NCI-H1436 (cell line): ENCODE measurements around the gene MITF.

Experiments used
- DNase-seq: peaks from one replicate; lab custom pipeline; 2025; lab: John Stamatoyannopoulos, UW

MITF gene

GRCh38 chr3:69838217-69838616 is 99.0 kb downstream of the MITF start:
- DNase-seq, result no peak

DNA sequence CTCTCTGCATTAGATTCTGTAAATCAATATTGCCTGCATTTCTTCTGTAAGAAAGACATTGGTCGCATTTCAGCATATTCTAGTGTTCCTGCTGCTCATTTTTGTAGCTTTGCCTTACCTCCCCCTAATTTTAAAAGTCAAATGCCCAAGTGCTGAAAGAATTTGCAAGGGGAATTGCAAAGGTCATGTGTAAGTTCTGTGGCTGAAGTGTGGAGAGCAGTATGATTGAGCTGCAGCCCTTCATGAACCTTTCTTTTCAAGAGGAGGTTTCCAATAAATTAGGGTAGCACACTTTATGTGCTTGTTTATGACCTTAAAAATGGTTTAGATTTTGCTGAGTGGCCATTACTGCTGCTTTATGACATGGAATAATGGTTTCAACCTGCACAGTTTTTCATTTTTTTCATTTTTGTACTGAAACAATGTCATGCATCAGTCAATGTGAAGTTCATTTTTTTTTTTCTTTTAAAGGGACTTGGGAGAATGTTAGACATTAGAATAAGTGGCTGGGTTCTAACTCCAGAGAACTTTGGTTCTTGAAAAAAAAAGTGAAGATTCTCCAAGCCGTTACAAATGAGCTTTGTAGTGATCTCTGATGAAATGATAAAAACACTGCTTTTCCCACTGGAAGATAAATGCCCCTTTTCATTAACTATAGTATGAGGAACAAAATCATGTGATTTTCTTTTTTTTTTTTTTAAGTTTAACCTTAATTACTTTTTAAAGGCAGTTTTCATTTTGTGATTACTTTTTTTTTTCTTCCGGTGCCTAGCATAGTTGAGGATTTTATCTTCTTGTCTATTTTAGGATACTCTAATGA is 99.6 kb downstream of the MITF start:
- DNase-seq, result no peak

GRCh38 chr3:69842351-69842750 is 103.1 kb downstream of the MITF start:
- DNase-seq, result no peak

DNA sequence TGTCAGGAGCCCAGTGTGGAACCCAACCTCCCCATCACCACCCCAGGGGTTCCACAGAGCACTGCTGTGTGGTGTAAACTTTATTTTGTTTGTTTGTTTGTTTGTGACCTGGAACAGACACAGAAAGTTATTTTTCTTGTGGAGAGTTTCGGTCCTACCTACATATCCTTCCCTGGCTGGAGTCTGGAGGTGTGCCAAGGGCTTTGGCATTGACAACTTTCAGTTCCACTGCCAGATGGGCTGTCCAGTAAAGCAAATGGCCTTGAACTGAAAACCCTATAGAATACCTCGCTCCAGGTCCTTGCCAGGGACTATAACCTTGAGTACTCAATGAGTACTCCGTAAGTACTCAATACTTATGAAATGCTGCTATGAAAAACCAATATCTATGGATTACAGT is 103.5 kb downstream of the MITF start:
- no peak for DNase-seq

- no peak for DNase-seq
These were observed 105.4 kb downstream of the MITF start for GRCh38 chr3:69844706-69845105.

GRCh38 chr3:69847303-69847702 is 108.0 kb downstream of the MITF start:
- no peak for DNase-seq

- DNase-seq, result no peak
These were observed 108.8 kb downstream of the MITF start for GRCh38 chr3:69848113-69848512.

- no peak for DNase-seq
These were observed 111.6 kb downstream of the MITF start for GRCh38 chr3:69850849-69851248.

- DNase-seq, result no peak
These were observed 113.8 kb downstream of the MITF start for GRCh38 chr3:69853027-69853426.

- no peak for DNase-seq
These were observed 116.3 kb downstream of the MITF start for GRCh38 chr3:69855436-69856162.

- DNase-seq, result no peak
These were observed 117.9 kb downstream of the MITF start for GRCh38 chr3:69856965-69857705.

- DNase-seq, result no peak
These were observed 122.3 kb downstream of the MITF start for GRCh38 chr3:69861556-69861955.

DNA sequence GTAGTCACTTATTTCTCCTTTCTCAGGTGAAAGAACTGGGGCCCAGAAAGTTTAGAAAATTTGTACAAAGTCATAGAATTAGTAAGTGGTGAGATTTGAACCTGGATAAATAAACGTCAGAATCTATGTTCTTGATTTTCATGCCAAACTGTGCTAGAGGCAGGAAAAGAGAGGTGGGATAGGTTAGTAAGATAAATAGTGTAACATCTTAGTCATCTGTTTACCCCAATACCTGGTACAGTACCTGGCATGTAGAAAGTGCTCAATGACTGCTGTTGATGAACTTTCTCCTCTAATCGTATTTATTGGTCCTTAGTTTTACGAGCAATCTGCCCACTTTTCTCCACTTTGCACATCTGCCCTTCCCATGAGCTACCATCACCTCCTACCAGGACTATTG is 124.9 kb downstream of the MITF start:
- DNase-seq, result no peak

GRCh38 chr3:69864766-69865165 is 125.5 kb downstream of the MITF start:
- DNase-seq, result no peak

- no peak for DNase-seq
These were observed 126.8 kb downstream of the MITF start for GRCh38 chr3:69865925-69866679.

DNA sequence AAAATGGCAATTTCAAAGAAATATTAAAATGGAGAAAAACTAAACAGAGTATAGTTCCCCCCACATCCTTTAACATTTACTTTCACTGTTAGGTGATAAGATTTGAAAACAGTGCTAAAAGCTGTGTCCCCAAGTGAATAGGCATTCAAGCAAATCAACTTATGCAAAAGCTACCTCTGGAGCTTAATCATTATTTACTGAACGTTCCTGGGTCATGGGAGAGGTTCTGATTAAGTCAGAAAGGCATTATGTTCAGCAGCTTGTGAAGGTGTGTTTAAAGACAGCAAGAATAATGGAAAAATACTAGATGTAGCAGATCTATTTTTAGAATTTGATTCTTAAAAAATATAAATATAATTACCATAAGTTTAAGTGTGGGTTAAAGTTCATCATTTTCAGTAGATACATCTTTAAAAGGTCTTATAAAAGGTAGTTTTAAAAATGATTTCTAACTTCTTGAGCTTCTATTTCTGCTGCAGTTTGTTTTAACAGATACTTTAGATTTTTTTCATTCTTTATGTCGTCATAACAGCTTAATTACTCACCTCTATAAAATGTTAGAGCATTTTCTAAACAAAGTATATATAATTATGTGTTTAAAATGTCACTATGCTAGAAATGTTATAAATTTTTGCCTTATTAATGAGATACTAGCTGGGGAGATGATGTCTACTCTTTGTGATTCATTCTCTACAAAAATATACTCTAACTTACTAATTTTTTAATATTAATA is 127.9 kb downstream of the MITF start:
- no peak for DNase-seq

DNA sequence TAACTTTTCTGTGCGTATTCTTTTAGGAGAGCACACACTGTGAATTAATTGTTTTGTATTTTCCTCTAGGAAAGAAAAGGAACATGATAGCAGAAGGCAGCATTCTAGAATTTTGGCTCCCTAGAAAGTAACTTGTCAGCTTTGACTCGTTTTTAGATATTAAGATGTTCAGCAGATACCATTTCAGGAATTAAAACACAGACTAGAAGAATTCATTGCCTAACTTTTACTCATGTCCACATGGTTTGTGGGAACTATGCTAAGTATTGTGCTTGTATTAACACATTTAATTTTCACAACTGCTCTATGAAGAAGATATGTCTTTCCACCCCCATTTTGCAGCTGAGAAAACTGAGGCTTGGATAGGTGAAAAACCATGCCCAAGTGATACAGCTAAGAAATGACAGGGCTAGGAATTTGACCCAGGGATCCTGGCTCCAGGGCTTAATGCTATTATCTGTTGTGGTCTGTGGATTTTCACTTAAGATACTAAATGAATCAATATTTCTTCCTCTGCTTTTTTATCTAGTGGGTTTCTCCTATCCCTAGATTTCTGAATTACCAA is 128.8 kb downstream of the MITF start:
- no peak for DNase-seq

GRCh38 chr3:69868841-69869420 is 129.7 kb downstream of the MITF start:
- DNase-seq, result no peak

DNA sequence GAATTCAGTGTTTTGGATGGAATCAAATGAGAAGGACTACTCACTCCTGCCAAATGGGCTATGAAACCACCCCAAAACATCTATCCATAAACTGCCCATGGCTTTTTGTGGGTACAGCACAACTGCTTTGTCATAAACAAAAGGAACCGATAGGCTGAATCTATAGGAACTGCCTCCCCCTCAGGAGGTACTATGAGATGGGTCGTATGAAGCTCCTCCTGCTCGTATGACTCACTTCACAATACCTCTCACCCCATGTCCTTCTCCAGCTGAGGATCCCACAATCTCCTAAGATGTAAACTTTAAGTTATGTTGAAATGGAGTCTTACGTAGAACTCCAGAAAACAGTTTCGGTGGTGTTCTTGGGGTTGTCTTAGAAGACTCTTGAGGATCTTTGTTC is 130.4 kb downstream of the MITF start:
- no peak for DNase-seq

- no peak for DNase-seq
These were observed 132.0 kb downstream of the MITF start for GRCh38 chr3:69871251-69871650.

DNA sequence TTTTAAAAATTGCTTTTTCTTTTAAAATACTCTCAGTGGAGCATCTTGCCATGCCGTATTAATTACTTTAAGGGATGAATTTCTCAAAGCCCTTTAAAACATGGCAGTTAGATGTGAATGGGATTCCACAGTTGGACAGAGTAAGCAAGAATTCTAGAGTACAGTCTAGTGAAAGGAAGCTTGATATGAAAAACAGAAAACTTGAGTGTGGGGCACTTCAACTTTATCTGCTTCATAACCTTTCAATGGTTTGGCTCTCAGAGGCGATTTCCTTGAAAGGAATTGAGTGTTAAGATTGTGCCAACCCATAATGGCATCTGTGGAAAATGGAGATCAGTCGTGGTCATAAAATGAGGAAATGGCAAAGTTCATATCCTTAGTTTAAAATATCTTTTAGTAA is 132.6 kb downstream of the MITF start:
- no peak for DNase-seq
